ENCODE results near the gene RPL32.
"Not testable (repeated sequence)": the region's sequence is repeated elsewhere in the genome, so short reads cannot be mapped to it uniquely, and the experiment has no call there.

RPL32 gene

GRCh38 chr3:12808587-12808986, 32.8 kb downstream of the RPL32 start:
- no peak for DNase-seq (ENCODE audit: low read depth)

DNA sequence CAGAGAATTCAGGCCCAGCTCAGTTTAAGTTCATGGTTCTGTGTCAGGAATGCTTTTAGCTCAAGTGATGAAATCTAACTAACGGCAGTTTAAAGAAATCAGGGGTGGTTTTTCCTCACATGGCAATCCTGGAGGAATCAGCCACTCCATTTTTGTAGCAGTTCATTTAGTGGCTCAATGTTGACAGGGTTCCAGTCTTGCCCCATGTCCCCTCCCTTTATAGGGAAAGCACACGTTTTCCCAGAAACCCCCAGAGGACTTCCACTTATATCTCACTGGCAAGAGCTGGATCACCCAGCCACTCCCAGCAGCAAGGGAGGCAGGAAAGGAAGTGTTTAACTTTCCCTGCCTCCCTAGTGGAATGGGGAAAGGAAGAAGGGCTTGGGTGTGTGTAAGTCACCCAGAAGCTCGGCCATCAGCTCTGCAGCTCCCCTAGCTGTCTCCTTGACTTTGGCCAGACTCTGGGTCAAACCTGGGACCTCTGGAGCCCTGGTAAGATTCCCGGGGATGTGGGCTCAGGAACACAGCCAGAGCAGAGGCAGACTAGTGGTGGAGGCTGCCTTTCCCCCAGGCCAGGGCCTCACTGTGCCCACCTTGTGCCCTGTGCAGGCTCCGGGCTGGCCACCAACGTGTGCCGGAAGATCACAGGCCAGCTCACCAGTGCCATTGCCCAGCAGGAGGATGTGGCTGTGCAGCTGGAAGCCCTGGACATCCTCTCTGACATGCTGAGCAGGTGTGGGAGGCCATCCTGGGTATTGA, 33.6 kb downstream of the RPL32 start:
- no peak for DNase-seq (ENCODE audit: low read depth)

DNA sequence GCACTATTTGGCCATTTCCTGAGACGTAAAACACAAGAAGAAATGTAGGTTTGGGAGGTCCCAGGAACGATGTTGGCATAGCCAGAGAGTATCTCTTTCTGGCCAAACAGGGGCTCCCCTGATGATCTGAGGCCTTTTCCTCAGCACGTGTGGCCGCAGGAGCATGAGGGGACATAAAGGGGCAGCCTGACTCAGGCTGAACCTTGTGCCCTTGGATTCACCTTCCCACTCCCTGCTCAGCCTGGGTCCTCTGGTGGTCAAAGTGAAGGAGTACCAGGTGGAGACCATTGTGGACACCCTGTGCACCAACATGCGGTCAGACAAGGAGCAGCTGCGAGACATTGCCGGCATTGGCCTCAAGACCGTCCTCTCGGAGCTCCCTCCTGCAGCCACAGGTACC, 34.3 kb downstream of the RPL32 start:
- DNase-seq (ENCODE audit: low read depth) = no peak

DNA sequence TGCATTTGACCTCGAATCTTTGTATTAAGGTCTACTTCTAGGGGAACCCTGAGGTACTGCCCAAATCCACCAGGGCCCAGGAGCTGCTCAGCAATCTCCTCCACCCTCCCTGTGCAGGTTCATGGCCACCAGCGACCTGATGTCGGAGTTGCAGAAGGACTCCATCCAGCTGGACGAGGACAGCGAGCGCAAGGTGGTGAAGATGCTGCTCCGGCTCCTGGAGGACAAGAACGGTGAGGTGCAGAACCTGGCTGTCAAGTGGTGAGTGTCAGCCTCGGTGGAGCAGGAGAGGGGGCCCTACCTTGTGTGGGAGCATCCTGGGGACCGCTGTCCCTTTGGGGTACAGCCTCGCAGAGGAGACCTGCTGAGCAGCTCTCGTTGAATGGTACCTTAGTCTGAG, 38.0 kb downstream of the RPL32 start:
- DNase-seq (ENCODE audit: low read depth) = no peak

GRCh38 chr3:12799525-12800440, 41.6 kb downstream of the RPL32 start:
- no peak for DNase-seq (ENCODE audit: low read depth)

- DNase-seq (ENCODE audit: low read depth) = no peak
Measured at GRCh38 chr3:12798559-12799179, 42.7 kb downstream of the RPL32 start.

GRCh38 chr3:12797892-12798558, 43.3 kb downstream of the RPL32 start:
- DNase-seq (ENCODE audit: low read depth) = no peak

GRCh38 chr3:12797124-12797891, 44.1 kb downstream of the RPL32 start:
- no peak for DNase-seq (ENCODE audit: low read depth)

DNA sequence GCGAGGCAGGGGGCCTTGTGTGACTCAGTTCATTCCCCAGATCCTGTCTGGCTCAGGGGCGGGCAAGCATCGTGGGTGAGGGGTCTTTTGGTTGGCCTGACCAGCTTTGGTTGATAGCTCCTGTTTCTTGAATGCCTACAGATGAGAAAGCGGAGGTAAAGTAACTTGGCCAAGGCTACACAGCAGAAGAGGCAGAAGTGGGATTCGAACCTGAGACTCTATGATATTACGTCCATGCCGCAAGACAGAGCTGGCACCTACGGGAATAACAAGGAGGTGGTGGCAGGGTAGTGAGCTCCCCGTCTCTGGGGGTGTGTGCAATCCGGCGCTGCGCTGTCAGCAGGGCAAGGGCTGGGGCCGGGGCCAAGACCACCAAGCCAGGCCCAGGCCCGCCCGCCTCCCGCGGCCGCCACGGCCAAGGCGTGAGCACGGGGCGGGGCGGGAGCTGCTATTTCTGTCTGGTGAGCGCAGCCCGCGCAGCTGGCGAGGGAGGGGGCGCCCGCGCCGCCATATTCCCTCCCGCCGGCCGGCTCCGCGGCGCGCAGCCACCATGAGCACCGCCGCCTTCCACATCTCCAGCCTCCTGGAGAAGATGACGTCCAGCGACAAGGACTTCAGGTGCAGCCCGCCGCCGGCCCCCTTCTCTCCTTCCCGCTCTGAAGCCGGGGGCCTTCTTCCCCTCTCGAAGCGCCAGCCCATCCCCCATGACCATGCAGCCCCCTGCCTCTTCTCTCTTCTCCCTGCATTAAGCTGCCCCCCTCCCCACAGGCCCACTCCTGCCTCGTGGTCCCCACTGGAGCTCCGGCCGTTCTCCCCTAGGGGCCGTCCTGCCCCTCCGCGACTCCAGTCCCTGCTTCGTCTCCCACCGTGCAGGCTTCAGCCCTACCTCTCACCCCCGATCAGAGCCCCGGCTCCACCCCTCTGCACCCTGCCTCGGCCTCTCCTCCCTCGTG, 44.9 kb downstream of the RPL32 start, which contains the start of gene CAND2:
CAND2 (plus strand) TSS at position 510 of the 953 bp plus-strand sequence; CDS start at position 551, 41 bp downstream.
- peak; percentile 52 for DNase-seq (ENCODE audit: low read depth)

- no peak for DNase-seq (ENCODE audit: low read depth)
Measured at GRCh38 chr3:12793701-12794100, 47.7 kb downstream of the RPL32 start.

DNA sequence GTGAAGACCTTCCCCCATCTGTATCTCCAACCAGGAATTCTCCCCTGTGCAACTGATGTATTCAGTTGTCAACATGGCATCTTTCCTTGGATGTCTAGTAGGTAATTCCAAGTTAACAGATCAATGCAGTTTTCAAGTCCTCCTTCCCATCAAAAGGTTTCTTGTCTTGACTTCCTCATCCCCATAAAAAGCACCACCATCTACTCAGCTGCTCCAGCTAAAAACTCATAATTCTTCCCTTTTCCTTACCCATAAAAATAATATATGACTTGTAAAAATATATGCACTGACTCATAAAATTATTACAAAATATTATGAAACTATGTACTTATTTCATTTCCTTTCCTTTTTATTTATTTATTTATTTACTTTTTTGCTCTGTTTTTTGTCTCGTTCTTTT, 49.9 kb downstream of the RPL32 start:
- DNase-seq (ENCODE audit: low read depth) = no peak

- not testable (repeated sequence) for DNase-seq (ENCODE audit: low read depth)
Measured at GRCh38 chr3:12787967-12788690, 53.2 kb downstream of the RPL32 start.

DNA sequence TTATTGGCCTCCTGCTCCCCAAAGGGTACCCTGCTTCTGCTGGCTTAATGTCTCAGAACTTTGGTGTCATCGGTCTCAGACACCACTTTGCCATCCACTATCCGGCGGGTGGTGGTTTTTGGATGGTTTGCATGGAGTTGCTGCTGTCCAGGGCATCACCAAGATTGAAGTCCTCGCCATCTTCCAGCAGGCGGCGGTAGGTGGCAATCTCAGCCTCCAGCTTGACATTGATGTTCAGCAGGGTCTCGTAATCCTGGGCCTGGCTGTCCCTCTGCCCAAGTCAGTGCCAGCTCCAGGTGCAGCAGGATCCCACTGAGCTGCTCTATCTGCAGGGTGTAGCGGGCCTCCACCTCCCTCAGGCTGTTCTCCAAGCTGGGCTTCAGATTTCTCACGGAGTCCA, 54.0 kb downstream of the RPL32 start:
- DNase-seq (ENCODE audit: low read depth) = peak; percentile 47

DNA sequence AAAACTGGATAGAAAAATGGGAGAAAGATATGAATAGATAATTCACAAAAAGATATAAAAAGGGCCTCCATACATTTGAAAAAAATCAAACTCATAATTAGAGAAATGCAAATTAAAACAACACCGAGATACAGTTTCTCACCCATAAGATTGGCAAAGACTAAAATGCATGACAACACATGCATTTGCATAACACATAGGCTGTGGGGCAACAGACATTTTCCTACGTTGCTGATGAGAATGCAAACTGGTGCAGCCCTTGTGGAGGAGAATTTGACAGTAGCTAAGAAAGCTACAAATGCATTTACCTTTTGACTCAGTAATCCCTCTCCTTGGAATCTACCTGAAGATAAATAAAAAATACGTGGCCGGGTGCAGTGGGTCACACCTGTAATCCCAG, 56.3 kb downstream of the RPL32 start:
- DNase-seq (ENCODE audit: low read depth) = no peak
